GM19467 (cell line): ENCODE results near the gene KDM2A.
"Not testable (repeated sequence)": the region's sequence is repeated elsewhere in the genome, so short reads cannot be mapped to it uniquely, and the experiment has no call there.

Experiments
- ATAC-seq: cut with Tn5 transposase; IDR thresholded peaks from one replicate; pipeline ENCODE4 v1.9.1; 2021; ENCODE audit warnings: mild to moderate bottlenecking, moderate library complexity; ENCODE audit not compliant: unreplicated experiment

The KDM2A gene

GRCh38 chr11:67233584-67234190, 114.6 kb downstream of the KDM2A start:
- no peak for ATAC-seq

DNA sequence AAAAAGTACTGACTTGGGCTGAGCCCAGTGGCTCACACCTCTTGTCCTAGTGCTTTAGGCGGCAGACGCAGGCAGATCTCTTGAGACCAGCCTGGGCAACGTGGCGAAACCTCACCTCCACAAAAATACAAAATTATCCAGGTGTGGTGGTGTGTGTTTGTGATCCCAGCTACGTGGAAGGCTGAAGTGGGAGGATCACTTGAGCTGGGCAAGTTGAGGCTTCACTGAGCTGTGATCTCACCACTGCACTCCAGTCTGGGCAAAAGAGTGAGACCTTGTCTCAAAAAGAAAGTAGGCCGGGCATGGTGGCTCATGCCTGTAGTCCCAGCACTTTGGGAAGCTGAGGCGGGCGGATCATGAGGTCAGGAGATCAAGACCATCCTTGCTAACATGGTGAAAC, 115.5 kb downstream of the KDM2A start:
- ATAC-seq, result not testable (repeated sequence)

GRCh38 chr11:67237574-67237973, 118.5 kb downstream of the KDM2A start:
- ATAC-seq, result no peak

DNA sequence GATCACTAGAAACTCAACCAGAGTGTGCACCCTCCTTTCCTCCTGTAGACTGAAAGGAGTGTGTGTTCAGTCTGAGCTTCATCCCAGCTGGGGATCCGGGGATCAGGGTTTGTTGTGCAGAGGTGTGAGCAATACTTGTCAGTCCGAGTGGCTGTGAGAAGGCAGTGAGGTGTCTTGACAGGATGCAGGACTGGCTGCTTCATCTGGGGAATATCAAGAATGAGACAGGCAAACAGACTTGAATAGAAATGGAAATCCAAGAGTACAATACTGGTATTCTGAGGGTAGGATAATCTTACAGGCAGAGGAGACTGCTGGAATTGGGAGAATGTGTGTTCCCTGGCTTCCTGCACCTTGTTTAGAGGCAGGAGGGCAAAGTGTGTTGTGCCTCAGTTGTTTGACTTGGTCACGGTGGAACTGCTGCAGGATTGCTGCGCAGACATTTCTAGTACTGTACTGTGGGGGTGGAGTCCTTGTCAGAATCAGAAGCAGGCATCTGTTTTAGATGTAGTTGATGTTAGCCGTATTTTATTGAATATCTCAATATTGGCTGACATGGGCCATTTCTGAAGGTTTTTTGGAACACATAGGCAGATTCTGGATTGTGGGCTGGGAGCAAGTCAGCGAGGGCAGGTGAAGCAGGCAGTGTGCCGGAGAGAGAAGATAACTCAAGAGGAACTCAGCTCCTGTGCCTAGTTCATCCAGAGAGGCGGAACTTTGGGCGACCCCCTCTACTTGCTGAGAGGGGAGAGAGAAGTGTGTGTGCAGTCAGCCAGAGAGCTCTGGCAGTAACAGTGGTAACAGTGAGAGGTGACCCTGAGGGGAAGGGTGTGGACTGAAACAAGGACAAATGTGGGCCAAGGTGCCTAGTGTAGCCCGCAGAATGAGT, 120.1 kb downstream of the KDM2A start:
- no peak for ATAC-seq

DNA sequence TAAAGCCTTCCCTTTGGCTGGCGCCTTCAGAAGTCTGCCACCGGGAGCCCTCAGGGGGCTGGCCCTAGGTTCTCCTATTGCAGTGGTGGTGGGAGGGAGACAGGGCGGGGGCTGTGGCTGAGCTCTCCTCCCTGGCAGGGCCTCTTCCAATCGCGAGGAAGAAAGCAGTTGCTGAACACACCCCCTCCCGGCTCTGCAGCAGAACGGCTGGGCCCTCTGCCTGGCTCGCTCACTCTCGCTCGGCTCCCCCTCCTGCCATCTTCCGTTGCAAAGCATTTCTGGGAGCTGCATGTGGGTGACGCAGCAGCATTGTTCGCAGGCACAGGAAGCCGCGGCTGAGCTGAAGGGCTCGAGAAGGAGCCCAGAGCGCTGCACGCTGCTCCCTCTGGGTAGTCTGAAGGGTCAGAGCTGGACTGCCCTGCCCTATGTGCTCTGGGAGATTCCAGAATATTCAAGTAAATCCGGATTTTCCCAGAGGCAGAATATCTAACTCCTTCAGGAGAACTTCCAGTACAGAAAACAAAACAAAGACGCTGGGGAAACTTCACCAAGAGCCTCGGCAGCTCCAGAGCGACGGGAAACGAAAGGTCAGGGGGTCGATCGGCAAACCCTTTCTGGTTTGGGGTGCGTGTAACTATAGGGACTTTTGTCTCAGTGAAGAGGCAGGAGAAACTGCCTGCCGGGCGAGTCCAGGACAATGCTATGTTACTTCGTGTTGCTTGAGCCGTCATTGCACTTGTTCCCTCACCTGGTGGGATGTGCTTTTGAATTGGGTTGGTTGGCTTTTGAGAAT, 120.9 kb downstream of the KDM2A start:
- ATAC-seq, result peak; percentile 91

GRCh38 chr11:67240576-67241389, 121.7 kb downstream of the KDM2A start:
- no peak for ATAC-seq

- ATAC-seq, result no peak
These were observed 123.5 kb downstream of the KDM2A start for GRCh38 chr11:67242548-67242947.

DNA sequence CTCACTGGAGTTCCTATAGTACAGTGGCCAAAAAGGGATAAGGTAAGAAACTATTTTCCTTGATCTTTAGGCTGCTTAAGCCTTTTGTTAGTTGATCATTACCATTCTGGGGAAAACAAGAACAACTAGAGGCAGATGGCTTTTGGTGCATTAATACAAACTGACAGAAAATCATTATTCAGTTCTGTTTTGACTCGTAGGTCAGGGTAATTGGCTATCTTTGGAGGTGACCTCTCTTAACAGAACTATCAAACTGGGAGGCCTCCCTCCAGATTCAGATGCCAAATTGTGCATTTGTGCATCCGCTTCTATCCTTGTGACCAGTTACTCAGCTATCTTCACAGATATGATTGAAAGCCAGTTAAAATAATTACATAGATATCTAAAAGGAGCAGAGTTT, 124.0 kb downstream of the KDM2A start:
- no peak for ATAC-seq

DNA sequence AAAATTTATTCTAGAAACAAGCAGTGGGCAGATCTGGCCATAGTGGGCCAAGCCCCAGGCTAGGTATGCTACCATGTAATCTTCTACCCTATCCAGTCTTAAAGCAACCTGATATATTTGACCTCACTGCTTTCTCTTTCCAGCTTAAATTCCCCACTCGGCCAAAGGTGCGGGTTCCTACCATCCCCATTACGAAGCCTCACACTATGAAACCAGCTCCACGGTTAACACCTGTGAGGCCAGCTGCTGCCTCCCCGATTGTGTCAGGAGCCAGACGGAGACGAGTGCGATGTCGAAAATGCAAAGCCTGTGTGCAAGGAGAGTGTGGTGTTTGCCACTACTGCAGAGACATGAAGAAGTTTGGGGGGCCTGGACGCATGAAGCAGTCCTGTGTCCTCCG, 126.0 kb downstream of the KDM2A start:
- ATAC-seq, result no peak

GRCh38 chr11:67247946-67248550, 129.0 kb downstream of the KDM2A start:
- ATAC-seq, result no peak

DNA sequence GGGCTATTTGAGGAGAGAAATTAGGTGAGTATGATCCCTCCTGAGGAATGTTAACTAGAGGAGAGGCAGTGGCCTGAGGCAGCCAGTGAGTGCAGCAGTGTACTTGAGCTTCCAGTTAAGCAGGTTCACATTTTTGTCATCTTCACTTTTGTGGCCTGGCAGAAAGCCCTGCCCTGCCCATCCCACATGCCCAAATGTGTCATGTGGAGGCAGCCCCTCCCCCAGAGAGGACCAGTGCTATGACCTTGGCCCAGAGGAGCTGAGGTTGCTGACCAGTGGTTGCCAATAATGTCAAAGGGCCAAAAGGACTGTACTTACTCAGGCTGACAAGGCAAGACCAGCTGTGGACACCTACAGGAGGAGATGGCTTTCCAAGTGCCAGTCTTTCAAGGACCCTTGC, 129.6 kb downstream of the KDM2A start:
- no peak for ATAC-seq

DNA sequence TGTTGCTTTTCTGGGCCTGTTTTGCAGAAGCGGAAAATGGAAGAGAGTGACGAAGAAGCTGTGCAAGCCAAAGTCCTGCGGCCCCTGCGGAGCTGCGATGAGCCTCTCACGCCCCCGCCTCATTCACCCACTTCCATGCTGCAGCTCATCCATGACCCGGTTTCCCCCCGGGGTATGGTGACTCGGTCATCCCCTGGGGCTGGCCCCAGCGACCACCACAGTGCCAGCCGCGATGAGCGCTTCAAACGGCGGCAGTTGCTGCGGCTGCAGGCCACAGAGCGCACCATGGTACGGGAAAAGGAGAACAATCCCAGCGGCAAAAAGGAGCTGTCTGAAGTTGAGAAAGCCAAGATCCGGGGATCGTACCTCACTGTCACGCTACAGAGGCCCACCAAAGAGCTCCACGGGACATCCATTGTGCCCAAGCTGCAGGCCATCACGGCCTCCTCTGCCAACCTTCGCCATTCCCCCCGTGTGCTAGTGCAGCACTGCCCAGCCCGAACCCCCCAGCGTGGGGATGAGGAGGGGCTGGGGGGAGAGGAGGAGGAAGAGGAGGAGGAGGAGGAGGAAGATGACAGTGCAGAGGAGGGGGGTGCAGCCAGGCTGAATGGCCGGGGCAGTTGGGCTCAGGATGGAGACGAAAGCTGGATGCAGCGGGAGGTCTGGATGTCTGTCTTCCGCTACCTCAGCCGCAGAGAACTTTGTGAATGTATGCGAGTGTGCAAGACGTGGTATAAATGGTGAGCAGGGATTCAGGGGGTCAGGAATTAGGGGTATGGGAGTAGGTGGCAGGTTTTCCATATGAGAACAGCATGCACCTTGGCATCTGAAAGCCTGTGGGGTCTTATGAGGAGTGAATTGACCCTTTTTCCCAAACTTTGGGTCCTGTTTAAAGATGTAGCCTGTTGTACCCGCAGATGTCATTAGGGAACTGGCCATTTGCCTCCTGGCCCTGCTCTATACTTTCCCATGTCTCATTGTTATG, 131.3 kb downstream of the KDM2A start:
- ATAC-seq, result no peak

DNA sequence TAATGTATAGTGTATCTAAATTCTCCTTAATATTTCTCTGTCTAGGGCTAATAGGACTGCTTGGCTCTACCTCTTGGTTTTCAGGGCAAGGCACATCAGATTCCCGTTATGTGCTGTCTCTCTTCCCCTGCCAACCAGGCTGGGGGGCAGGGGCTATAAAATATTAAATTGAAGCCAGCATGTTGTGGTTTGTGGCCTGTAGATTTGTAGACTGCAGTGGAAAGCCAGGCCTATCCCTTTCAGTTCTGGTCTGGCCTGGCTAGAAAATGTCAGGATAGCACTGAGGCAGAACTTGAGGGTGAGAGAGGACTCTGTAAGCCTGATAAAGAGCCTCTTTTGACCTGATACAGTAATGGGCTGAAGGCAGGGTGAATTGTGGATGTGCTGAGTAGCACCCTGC, 132.8 kb downstream of the KDM2A start:
- ATAC-seq, result no peak

DNA sequence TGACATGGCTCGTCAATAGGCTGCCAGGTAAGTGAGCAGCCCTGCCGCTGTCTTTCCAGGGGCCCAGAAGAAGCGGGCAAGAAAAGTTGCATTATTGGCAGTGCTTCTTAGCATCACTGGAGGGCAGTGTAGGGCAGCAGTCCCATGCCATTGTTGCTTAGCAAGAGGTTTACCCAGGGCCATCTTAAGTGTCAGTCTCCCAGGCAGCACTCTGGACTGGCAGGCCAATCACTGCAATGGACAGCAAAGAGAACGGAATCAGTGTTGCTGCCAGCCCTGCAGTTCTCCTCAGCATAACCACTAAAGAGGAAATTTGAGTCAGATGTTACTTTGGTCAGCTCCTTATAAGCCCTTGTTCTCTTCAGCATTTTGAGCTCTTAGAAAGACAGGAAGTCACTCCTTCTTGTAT, 133.8 kb downstream of the KDM2A start:
- ATAC-seq, result no peak

DNA sequence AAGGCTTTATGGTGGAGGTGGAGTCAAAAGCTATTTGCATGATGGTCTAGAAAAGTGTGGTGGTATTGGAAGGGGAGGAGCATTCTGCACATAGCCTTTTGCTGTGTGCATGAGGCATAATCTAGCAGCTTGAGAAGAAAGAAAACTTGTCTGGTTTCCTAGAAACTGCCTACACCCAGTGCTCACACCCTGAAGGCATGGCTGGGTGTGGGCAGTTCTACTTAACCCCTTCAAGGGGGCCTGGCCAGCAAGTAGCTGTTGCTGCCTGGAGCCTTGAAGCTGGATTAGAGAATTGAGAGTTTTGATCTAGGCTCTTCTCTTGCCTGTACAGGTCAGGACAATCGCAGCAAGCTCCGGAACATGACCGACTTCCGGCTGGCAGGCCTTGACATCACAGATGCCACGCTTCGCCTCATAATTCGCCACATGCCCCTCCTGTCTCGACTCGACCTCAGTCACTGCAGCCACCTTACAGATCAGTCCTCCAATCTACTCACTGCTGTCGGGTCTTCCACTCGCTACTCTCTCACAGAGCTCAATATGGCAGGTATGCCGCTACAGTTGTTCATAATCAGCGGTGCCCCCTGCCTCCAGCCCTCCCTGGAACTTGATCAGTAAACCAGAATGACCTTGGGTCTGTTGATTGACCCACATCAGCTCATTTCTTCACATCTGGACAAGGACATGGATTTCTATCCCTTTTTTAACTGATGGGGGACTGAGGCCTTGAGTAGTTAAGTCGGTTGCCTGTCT, 135.0 kb downstream of the KDM2A start:
- no peak for ATAC-seq

DNA sequence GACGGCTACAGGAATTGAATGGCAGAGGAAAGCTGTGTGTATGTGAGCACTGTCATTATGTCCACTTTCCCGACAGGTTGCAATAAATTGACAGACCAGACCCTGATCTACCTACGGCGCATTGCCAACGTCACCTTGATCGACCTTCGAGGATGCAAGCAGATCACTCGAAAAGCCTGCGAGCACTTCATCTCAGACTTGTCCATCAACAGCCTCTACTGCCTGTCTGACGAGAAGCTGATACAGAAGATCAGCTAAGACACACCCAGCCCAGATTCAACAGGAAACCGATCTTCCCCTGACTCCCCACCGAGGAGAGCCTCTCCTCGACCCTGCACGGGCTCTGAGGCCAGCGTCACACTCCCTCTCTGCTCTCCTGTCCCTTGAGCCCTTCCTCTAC, 135.7 kb downstream of the KDM2A start:
- no peak for ATAC-seq

GRCh38 chr11:67255353-67255752, 136.3 kb downstream of the KDM2A start:
- ATAC-seq, result no peak

GRCh38 chr11:67255864-67256263, 136.8 kb downstream of the KDM2A start:
- ATAC-seq, result no peak
